Measurements from ENCODE around the gene SLCO3A1.

The SLCO3A1 gene

DNA sequence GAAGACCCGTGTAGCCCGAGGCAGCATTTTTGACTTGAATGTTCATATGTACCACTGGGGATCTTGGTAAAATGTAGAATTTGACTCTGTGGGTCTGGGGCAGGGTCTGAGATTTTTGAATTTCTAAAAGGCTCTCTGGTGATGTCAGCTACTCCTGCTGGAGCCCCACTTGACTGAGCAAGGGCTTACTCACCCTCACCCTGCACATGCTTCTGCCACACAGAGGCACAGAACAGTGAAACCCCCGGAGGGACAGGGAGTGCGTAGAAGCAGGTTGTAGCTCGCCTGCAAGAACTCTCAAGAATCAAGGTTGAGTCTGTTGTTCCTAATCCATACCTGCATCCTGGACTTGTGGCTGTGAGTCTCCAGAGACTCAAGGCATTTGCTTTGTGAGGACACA lies 41.1 kb downstream of the SLCO3A1 start:
- TF ChIP-seq, protein P1, sequence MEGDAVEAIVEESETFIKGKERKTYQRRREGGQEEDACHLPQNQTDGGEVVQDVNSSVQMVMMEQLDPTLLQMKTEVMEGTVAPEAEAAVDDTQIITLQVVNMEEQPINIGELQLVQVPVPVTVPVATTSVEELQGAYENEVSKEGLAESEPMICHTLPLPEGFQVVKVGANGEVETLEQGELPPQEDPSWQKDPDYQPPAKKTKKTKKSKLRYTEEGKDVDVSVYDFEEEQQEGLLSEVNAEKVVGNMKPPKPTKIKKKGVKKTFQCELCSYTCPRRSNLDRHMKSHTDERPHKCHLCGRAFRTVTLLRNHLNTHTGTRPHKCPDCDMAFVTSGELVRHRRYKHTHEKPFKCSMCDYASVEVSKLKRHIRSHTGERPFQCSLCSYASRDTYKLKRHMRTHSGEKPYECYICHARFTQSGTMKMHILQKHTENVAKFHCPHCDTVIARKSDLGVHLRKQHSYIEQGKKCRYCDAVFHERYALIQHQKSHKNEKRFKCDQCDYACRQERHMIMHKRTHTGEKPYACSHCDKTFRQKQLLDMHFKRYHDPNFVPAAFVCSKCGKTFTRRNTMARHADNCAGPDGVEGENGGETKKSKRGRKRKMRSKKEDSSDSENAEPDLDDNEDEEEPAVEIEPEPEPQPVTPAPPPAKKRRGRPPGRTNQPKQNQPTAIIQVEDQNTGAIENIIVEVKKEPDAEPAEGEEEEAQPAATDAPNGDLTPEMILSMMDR (IDR thresholded peaks at IDR 0.05; ENCODE audit: low read depth, low read length): no peak

DNA sequence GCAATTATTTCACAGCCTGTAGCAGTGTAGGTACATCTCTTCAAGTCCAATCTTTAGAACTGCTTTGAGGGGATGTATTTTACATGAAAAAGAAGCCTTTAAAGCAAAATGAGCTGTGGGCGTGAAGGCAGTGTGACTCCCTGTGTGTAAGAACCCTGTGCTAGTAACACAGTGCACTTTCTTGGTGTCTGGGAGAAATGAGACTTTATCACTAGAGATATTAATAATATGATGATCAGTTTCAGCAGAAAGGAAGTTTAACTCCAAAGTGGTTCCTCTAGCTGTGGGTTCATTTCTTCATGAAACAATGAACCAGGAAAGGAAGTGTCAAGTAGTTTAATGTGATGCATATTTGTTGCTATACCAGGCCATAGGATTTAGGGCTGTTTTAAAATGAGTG lies 41.5 kb downstream of the SLCO3A1 start:
- TF ChIP-seq, protein P1 (IDR thresholded peaks at IDR 0.05; ENCODE audit: low read depth, low read length): no peak
- H3K4me3 ChIP-seq (ENCODE audit: low read depth, low read length): no peak overlapping the region

More for the DNA sequence above, 41.1 kb downstream of the SLCO3A1 start:
- H3K4me3 ChIP-seq (ENCODE audit: low read depth, low read length): no peak overlapping the region

- H3K4me3 ChIP-seq (ENCODE audit: low read depth, low read length): no peak overlapping the region
- TF ChIP-seq, protein P1 (IDR thresholded peaks at IDR 0.05; ENCODE audit: low read depth, low read length): no peak
These were observed 43.0 kb downstream of the SLCO3A1 start for GRCh38 chr15:91896341-91897055.

DNA sequence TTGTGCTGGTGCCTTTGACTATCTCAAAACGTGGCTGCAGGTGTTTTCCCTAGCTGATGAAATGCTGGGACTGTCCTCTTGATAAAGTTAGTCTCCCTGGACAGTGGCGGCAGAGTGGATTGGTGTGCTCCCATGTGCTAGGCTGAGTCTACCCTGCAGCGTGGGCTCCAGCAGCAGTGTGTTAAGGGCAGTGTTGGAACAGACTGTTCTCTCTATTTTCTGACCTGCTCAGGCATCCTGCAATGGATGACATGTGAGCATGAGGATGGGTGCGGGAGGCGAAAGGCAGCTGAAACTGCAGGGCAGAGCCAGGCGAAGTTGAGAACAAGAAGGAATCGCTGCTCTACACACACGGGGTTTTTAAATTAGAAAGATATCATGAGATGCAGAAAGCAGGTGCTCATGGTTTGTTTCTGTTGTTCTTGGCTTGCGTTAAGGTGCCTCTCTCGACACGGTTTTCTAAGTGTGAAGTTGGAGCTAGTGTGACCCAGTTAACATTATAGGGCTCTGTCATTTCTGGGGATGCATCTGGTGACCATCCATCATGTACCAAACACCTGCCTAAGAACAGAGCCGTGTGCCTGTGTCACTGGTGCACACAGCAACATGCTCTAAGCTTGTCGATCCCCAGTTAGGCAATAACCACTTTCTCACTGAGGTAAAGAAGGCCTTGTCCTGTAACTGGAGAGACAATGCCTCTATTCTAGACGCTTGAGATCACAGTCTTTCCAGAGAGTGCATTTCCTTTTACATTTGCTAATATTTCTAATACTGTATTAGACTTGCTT lies 44.3 kb downstream of the SLCO3A1 start:
- TF ChIP-seq, protein P1 (IDR thresholded peaks at IDR 0.05; ENCODE audit: low read depth, low read length): no peak
- no peak overlapping the region for H3K4me3 ChIP-seq (ENCODE audit: low read depth, low read length)

- TF ChIP-seq, protein P1 (IDR thresholded peaks at IDR 0.05; ENCODE audit: low read depth, low read length): no peak
- H3K4me3 ChIP-seq (ENCODE audit: low read depth, low read length): no peak overlapping the region
These were observed 45.3 kb downstream of the SLCO3A1 start for GRCh38 chr15:91898843-91899242.

DNA sequence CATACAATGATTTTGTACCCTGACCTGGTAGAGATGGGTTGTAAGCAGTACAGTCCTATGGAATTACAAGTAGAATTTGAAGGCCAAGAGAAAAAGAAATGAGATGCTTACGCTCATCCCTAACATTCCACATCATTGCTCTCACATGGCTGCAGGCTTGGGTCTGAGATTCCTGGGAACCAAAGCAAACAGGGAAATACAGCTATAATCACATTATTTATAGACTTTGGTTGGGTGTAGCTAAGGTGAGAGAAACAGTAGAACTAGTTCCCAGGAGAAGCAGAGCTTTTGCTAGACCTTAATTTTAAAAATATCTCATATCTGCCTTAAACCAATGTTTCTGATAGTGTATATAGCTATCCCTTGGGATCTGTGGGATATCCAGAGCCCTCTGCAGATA lies 51.4 kb downstream of the SLCO3A1 start:
- TF ChIP-seq, protein P1 (IDR thresholded peaks at IDR 0.05; ENCODE audit: low read depth, low read length): no peak
- H3K4me3 ChIP-seq (ENCODE audit: low read depth, low read length): no peak overlapping the region

DNA sequence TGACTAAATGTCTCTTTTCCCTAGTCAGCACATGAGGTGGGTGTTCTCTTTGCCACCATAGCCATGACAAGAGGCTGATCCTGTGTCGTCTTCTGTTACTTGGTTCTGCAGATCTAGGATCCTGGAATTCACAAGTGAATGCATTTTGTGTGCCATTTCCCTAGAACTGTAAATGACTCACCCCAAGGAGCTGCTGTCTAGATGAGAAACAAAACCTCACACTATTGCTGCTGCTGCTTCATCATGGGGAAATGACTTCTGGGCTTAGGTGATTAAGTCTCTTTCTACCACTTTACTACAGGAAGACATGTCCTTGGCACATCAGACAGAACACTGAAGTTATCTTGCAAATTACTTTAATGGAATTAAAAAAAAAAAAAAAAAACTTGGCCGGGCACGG lies 54.9 kb downstream of the SLCO3A1 start:
- no peak overlapping the region for H3K4me3 ChIP-seq (ENCODE audit: low read depth, low read length)
- TF ChIP-seq, protein P1 (IDR thresholded peaks at IDR 0.05; ENCODE audit: low read depth, low read length): no peak
